NCI-H1092 treated with DMSO at 0.1 percent for 48 hours (cell line): ENCODE results near the gene GSN.

Experiments
- DNase-seq: peaks from one replicate; lab custom pipeline; 2025; lab: John Stamatoyannopoulos, UW

Gene GSN

GRCh38 chr9:121246821-121247561 is 21.0 kb upstream of the GSN start:
- no peak for DNase-seq

GRCh38 chr9:121249563-121249962 is 18.4 kb upstream of the GSN start:
- no peak for DNase-seq

- no peak for DNase-seq
These were observed 15.7 kb upstream of the GSN start for GRCh38 chr9:121252104-121252851.

GRCh38 chr9:121253162-121253561 is 14.8 kb upstream of the GSN start:
- DNase-seq, result no peak

GRCh38 chr9:121253821-121254501 is 14.0 kb upstream of the GSN start:
- no peak for DNase-seq

- DNase-seq, result no peak
These were observed 8.5 kb upstream of the GSN start for GRCh38 chr9:121259498-121259897.

- no peak for DNase-seq
These were observed 8.0 kb upstream of the GSN start for GRCh38 chr9:121259935-121260334.

- no peak for DNase-seq
These were observed 7.4 kb upstream of the GSN start for GRCh38 chr9:121260457-121261106.

- peak; percentile 59 for DNase-seq
These were observed 6.9 kb upstream of the GSN start for GRCh38 chr9:121261107-121261460.

GRCh38 chr9:121261755-121262154 is 6.2 kb upstream of the GSN start:
- no peak for DNase-seq

GRCh38 chr9:121262423-121262822 is 5.5 kb upstream of the GSN start:
- no peak for DNase-seq

GRCh38 chr9:121262953-121263352 is 5.0 kb upstream of the GSN start:
- DNase-seq, result no peak

GRCh38 chr9:121266356-121266755 is 1.6 kb upstream of the GSN start:
- DNase-seq, result no peak

- DNase-seq, result peak; percentile 53
These were observed 884 bp upstream of the GSN start for GRCh38 chr9:121266906-121267650.

GRCh38 chr9:121268598-121268850 is 562 bp downstream of the GSN start:
- no peak for DNase-seq

GRCh38 chr9:121268851-121269641 is 1.1 kb downstream of the GSN start:
- no peak for DNase-seq

GRCh38 chr9:121269642-121270254 is 1.8 kb downstream of the GSN start:
- no peak for DNase-seq

- no peak for DNase-seq
These were observed 3.7 kb downstream of the GSN start for GRCh38 chr9:121271368-121272341.

GRCh38 chr9:121272401-121272948 is 4.5 kb downstream of the GSN start:
- DNase-seq, result no peak
